ENCODE results near the gene PATL1.

DNA sequence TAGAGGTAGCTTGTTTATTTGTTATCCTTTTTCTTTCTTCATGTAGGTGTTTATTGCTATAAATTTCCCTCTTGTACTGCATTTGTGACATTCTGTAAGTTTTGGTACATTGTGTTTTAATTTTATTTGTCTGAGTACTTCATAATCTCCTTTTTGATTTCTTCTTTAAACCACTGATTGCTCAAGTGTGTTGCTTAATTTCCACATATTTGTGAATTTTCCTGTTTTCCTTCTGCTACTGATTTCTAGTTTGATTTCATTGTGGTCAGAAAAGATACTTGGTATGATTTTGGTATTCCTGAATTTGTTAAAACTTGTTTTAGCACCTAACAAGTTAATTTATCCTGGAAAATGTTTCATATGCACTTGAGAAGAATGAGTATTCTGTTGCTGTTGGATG lies 29.7 kb upstream of the PATL1 start:
- TF ChIP-seq, protein P1, sequence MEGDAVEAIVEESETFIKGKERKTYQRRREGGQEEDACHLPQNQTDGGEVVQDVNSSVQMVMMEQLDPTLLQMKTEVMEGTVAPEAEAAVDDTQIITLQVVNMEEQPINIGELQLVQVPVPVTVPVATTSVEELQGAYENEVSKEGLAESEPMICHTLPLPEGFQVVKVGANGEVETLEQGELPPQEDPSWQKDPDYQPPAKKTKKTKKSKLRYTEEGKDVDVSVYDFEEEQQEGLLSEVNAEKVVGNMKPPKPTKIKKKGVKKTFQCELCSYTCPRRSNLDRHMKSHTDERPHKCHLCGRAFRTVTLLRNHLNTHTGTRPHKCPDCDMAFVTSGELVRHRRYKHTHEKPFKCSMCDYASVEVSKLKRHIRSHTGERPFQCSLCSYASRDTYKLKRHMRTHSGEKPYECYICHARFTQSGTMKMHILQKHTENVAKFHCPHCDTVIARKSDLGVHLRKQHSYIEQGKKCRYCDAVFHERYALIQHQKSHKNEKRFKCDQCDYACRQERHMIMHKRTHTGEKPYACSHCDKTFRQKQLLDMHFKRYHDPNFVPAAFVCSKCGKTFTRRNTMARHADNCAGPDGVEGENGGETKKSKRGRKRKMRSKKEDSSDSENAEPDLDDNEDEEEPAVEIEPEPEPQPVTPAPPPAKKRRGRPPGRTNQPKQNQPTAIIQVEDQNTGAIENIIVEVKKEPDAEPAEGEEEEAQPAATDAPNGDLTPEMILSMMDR (IDR thresholded peaks at IDR 0.05) = no peak
- no peak for TF ChIP-seq POLR2A (IDR thresholded peaks at IDR 0.05)
